ENCODE results near the gene SSBP2. TPM values are rescaled to one million over a fixed set of nuclear protein-coding genes. Genes with fewer than 3 reads are reported as not detected.

Gene SSBP2
- total RNA-seq (2014; rRNA removed; shearing (Covaris generic); ENCODE audit: low replicate concordance) = 0.10 and 1.2 TPM in 2 replicates

DNA sequence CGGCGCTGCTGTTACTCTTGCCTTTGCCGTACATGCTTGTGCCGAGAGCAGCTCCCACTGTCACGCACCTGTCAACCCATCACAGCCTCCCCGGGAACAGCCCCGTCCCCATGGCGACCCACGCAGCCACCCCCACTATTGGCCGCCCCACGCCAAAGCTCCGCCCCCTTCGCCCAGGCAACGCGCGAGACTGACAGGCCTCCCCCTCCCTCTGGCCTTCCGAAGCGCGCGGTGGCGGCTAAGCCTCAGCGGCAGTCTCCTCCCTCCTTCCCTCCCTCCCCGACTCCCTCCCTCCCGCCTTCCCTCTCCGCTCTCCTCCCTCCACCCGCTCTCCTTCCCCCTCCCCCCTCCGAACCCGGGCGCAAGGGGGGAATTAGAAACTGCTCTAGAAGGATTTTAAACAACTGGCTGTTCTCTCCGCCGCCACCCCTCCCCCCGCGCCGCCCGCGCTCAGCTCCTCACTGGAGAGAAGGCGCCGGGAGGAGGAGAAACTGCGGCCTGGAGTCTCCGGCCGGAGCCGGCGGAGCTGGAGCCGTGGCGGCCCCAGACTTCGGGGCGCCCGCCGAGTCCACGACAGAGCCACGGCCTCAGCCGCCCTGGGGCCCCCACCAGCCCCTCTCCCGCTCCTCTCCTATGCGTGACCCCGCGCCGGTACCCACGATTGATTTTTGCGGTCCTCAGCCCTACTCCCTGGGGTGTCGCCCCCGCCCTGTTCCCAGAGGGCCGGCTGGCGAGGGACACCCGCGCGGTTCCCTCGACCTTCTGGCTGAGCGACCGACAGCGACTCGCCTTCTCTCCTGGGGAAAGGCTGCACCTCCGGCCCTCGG is at the start of gene SSBP2:
TSS of gene SSBP2 (minus strand) at position 89 of the 827 bp plus-strand sequence. CDS start at position 34, 55 bp downstream.
- in situ Hi-C loops (cut with HindIII; ENCODE audit: low pct_unique_long_range_greater_than_20kb, low sequenced_read_pairs) = no loop called here
- DNase-seq (ENCODE audit: low read depth) = peak; percentile 94

- in situ Hi-C loops (cut with HindIII; ENCODE audit: low pct_unique_long_range_greater_than_20kb, low sequenced_read_pairs) = no loop called here
- DNase-seq (ENCODE audit: low read depth) = no peak
These were observed 44.8 kb upstream of the SSBP2 start for GRCh38 chr5:81795666-81796065.

DNA sequence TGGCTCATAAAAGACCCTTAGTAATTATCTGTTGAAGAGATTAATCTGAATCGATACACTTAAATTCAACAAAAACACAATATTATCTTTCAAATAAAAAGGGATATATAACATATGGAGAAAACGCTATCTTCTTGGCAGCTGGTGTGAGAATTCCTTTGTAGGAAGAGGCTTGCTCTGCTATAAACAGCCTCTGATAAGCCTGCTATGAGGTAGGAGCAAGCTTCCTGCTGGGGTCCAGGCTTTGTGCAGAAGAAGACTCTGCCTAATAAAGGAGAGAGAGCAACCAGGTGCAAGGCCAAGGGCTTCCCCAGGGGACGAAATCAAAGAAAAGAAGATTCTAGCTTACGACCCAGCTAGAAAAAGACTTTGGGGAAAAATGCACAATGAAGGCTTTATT is 43.3 kb upstream of the SSBP2 start:
- in situ Hi-C loops (cut with HindIII; ENCODE audit: low pct_unique_long_range_greater_than_20kb, low sequenced_read_pairs) = no loop called here
- DNase-seq (ENCODE audit: low read depth) = no peak

- in situ Hi-C loops (cut with HindIII; ENCODE audit: low pct_unique_long_range_greater_than_20kb, low sequenced_read_pairs) = no loop called here
- no peak for DNase-seq (ENCODE audit: low read depth)
These were observed 39.4 kb upstream of the SSBP2 start for GRCh38 chr5:81790336-81790735.

DNA sequence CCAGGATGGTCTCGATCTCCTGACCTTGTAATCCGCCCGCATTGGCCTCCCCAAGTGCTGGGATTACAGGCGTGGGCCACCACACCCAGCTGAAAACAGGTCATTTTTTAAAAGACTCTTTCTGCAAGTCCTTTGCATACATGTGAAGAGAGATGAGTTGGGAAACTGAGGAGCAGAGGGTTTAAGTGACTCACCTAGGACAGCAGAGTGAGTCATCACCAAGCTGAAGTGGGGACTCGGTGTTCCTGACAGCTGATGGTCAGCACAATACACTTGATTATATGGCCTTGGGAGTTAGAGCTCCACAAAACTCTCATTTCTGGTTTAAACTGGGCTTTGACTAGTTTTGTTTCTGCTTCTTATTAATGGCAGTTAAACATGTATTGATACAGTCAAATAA is 38.1 kb upstream of the SSBP2 start:
- no peak for DNase-seq (ENCODE audit: low read depth)
- in situ Hi-C loops (cut with HindIII; ENCODE audit: low pct_unique_long_range_greater_than_20kb, low sequenced_read_pairs) = no loop called here

DNA sequence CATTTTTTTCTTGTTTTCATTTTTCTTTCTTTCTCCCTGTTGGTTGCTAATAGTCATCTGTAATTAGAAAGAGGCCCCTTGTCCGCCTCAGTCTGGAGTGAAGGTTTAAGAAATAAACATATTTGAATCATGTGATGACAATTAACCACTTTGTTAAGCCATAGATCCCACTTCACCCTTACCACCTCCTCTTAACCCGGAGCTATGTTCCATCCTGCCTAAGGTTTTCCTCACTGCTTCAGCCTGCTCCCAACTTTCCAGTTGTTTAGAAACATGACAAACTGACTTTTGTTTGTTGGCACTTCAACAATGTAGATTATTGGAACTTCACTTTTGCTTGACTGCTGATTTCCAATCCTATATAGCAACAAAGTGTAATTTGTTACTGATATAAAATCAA is 37.4 kb upstream of the SSBP2 start:
- in situ Hi-C loops (cut with HindIII; ENCODE audit: low pct_unique_long_range_greater_than_20kb, low sequenced_read_pairs) = no loop called here

GRCh38 chr5:81787474-81788242 is 36.8 kb upstream of the SSBP2 start:
- in situ Hi-C loops (cut with HindIII; ENCODE audit: low pct_unique_long_range_greater_than_20kb, low sequenced_read_pairs) = no loop called here
- no peak for DNase-seq (ENCODE audit: low read depth)

More for the DNA sequence above, 37.4 kb upstream of the SSBP2 start:
- DNase-seq (ENCODE audit: low read depth) = no peak

DNA sequence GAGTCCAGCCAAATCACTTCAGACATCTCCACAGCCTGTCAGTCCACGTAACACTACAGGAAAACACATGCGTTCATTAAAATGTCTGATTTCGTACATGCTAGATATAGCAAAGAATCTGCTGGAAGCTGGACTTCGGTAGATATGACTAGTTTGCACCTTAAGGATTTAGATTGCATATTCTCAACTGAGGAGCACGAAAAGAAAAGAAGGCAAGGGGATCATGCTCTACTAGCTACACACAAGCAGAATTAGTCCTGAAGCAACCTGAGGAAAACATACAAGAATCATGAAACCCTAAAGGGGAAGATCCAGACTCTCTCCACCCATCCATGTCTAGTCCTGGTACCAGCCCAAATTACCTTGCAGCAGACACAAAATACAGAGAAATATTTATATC is 36.1 kb upstream of the SSBP2 start:
- no peak for DNase-seq (ENCODE audit: low read depth)
- in situ Hi-C loops (cut with HindIII; ENCODE audit: low pct_unique_long_range_greater_than_20kb, low sequenced_read_pairs) = no loop called here

DNA sequence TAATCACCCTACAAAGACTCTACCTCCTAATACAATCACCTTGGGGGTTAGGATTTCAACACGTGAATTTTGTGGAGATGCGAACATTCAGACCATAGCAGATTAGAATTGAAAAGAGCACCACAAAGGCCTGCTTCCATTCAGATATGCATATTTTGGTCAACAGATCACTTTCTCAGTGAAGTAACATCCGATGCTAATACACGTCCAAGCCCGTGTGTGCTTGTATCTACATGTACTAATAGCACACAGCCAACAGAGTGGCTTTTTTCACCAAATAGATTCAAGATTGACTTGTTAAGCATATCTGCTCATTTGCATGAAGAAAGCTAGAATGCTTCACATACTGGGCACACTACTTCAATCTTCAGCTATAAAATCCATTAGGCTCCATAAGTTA is 35.6 kb upstream of the SSBP2 start:
- no peak for DNase-seq (ENCODE audit: low read depth)
- in situ Hi-C loops (cut with HindIII; ENCODE audit: low pct_unique_long_range_greater_than_20kb, low sequenced_read_pairs) = no loop called here

- DNase-seq (ENCODE audit: low read depth) = no peak
- in situ Hi-C loops (cut with HindIII; ENCODE audit: low pct_unique_long_range_greater_than_20kb, low sequenced_read_pairs) = no loop called here
These were observed 34.4 kb upstream of the SSBP2 start for GRCh38 chr5:81785322-81785721.

DNA sequence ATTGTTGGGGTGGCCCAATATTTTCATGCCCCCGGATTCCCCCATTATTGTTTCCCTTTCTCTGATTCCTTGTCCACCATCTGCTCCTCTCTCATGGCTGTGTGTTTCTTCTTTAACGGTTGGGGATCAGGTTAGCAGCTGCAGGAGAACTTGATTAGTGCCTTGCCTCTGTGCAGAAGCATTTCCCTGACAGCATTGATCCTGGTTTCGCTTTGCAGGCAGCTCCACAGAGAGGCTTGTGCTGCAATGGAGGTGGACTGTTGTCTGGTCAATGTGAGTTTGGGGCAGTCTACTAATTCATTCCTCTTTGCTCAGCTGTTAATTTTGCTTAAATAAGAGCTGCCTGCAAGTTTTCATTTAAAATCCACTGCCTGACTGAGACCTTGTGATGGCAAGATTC is 32.5 kb upstream of the SSBP2 start:
- in situ Hi-C loops (cut with HindIII; ENCODE audit: low pct_unique_long_range_greater_than_20kb, low sequenced_read_pairs) = no loop called here
- DNase-seq (ENCODE audit: low read depth) = no peak

GRCh38 chr5:81782811-81783210 is 31.9 kb upstream of the SSBP2 start:
- in situ Hi-C loops (cut with HindIII; ENCODE audit: low pct_unique_long_range_greater_than_20kb, low sequenced_read_pairs) = no loop called here
- no peak for DNase-seq (ENCODE audit: low read depth)

DNA sequence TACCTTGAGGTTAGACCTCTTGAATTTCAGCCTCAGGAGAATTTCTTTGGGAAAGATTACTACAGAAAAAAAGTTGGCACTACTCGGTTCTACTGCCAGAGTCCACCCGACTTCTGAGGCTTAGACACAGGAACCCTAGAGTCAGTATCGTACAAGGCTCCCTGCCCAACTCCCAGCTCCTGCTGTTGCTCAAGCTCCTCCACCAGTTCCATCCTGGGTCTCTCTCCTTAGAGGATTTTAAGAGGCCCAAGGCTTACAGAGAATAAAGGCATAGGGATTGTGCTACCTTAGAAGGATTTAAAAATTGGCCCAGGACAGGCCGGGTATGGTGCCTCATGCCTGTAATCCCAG is 29.0 kb upstream of the SSBP2 start:
- in situ Hi-C loops (cut with HindIII; ENCODE audit: low pct_unique_long_range_greater_than_20kb, low sequenced_read_pairs) = no loop called here
- no peak for DNase-seq (ENCODE audit: low read depth)

GRCh38 chr5:81779125-81779915 is 28.4 kb upstream of the SSBP2 start:
- no peak for DNase-seq (ENCODE audit: low read depth)
- in situ Hi-C loops (cut with HindIII; ENCODE audit: low pct_unique_long_range_greater_than_20kb, low sequenced_read_pairs) = no loop called here

DNA sequence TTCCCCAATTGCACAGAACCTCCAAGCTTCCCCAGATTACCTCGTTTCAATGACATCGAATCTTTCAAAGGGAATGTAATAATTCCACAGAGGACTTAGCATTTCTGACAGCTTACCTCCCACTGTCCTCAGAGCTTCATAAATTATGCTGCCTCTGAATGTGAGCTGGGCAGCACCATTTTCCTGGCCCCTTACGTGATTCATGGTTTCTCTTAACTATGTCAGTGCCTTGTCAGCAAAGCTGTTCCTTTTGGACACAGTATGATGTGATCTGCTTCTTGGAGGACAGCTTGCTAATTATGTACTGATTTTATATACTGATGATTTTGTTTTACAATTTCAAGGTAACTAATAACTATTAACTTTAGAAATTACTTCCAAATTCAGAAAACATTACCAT is 27.7 kb upstream of the SSBP2 start:
- in situ Hi-C loops (cut with HindIII; ENCODE audit: low pct_unique_long_range_greater_than_20kb, low sequenced_read_pairs) = no loop called here
- DNase-seq (ENCODE audit: low read depth) = no peak

GRCh38 chr5:81776258-81776657 is 25.4 kb upstream of the SSBP2 start:
- DNase-seq (ENCODE audit: low read depth) = no peak
- in situ Hi-C loops (cut with HindIII; ENCODE audit: low pct_unique_long_range_greater_than_20kb, low sequenced_read_pairs) = no loop called here

GRCh38 chr5:81774374-81774773 is 23.5 kb upstream of the SSBP2 start:
- in situ Hi-C loops (cut with HindIII; ENCODE audit: low pct_unique_long_range_greater_than_20kb, low sequenced_read_pairs) = no loop called here
- no peak for DNase-seq (ENCODE audit: low read depth)

GRCh38 chr5:81773574-81773973 is 22.7 kb upstream of the SSBP2 start:
- peak; percentile 23 for DNase-seq (ENCODE audit: low read depth)
- in situ Hi-C loops (cut with HindIII; ENCODE audit: low pct_unique_long_range_greater_than_20kb, low sequenced_read_pairs) = no loop called here

- in situ Hi-C loops (cut with HindIII; ENCODE audit: low pct_unique_long_range_greater_than_20kb, low sequenced_read_pairs) = no loop called here
- DNase-seq (ENCODE audit: low read depth) = no peak
These were observed 22.3 kb upstream of the SSBP2 start for GRCh38 chr5:81773161-81773560.
